HEK293 (cell line): ENCODE data around the gene ZNF768.

Experiments used
- GFI1B ChIP-seq: fragments of 450-650 bp; formaldehyde crosslinking; IDR thresholded peaks from 2 replicates; pipeline ENCODE4 v1.5.1; 2016; ENCODE audit warnings: missing biosample characterization, missing genetic modification characterization
- HOXC10 ChIP-seq: sonication (generic); formaldehyde crosslinking; IDR thresholded peaks from 2 replicates; pipeline ENCODE4 v1.8.1; 2023; ENCODE audit warnings: mild to moderate bottlenecking, missing genetic modification reagents
- KLF17 ChIP-seq: fragments of 450-650 bp; formaldehyde crosslinking; IDR thresholded peaks from 2 replicates; pipeline ENCODE4 v1.5.1; 2016; ENCODE audit warnings: missing biosample characterization, missing genetic modification characterization
- MZF1 ChIP-seq: fragments of 450-650 bp; formaldehyde crosslinking; IDR thresholded peaks from 2 replicates; pipeline ENCODE4 v1.5.1; 2017; ENCODE audit warnings: missing biosample characterization, missing genetic modification characterization, borderline replicate concordance
- OSR2 ChIP-seq: fragments of 450-650 bp; formaldehyde crosslinking; IDR thresholded peaks from 2 replicates; pipeline ENCODE4 v1.5.1; 2016; ENCODE audit warnings: missing biosample characterization, missing genetic modification characterization
- PBX3 ChIP-seq: sonication (generic); formaldehyde crosslinking; IDR thresholded peaks from 2 replicates; pipeline ENCODE4 v1.8.1; 2022; ENCODE audit warnings: mild to moderate bottlenecking, moderate library complexity, missing genetic modification reagents
- REST ChIP-seq: fragments of 450-650 bp; formaldehyde crosslinking; IDR thresholded peaks from 2 replicates; pipeline ENCODE4 v1.5.1; 2016; ENCODE audit warnings: missing biosample characterization, missing genetic modification characterization
- SCRT2 ChIP-seq: fragments of 450-650 bp; formaldehyde crosslinking; IDR thresholded peaks from 2 replicates; pipeline ENCODE4 v1.5.1; 2016; ENCODE audit warnings: missing biosample characterization, missing genetic modification characterization
- SETDB1 ChIP-seq: IDR thresholded peaks from one replicate; pipeline ENCODE4 v1.6.1; 2017; ENCODE audit warnings: mild to moderate bottlenecking, low read length, moderate library complexity, mixed read lengths; ENCODE audit not compliant: insufficient read length
- ZBTB10 ChIP-seq: fragments of 450-650 bp; formaldehyde crosslinking; IDR thresholded peaks from 2 replicates; pipeline ENCODE4 v1.5.1; 2016; ENCODE audit warnings: missing biosample characterization, missing genetic modification characterization
- ZBTB44 ChIP-seq: fragments of 450-650 bp; IDR thresholded peaks from 2 replicates; pipeline ENCODE4 v1.5.1; 2018; ENCODE audit warnings: missing biosample characterization, mild to moderate bottlenecking, missing genetic modification characterization
- ZBTB48 ChIP-seq: fragments of 450-650 bp; formaldehyde crosslinking; IDR thresholded peaks from 2 replicates; pipeline ENCODE4 v1.5.1; 2016; ENCODE audit warnings: missing biosample characterization, missing genetic modification characterization
- ZBTB7A ChIP-seq: fragments of 450-650 bp; formaldehyde crosslinking; IDR thresholded peaks from 2 replicates; pipeline ENCODE4 v1.5.1; 2016; ENCODE audit warnings: low read depth, missing biosample characterization, missing genetic modification characterization
- ZIC2 ChIP-seq: fragments of 450-650 bp; formaldehyde crosslinking; IDR thresholded peaks from 2 replicates; pipeline ENCODE4 v1.5.1; 2016; ENCODE audit warnings: missing biosample characterization, missing genetic modification characterization
- ZNF138 ChIP-seq: fragments of 450-650 bp; formaldehyde crosslinking; IDR thresholded peaks from 2 replicates; pipeline ENCODE4 v1.5.1; 2016; ENCODE audit warnings: missing biosample characterization, missing genetic modification characterization, borderline replicate concordance
- ZNF155 ChIP-seq: fragments of 450-650 bp; formaldehyde crosslinking; IDR thresholded peaks from 2 replicates; pipeline ENCODE4 v1.5.1; 2016; ENCODE audit warnings: missing biosample characterization, missing genetic modification characterization
- ZNF211 ChIP-seq: fragments of 450-650 bp; formaldehyde crosslinking; IDR thresholded peaks from 2 replicates; pipeline ENCODE4 v1.5.1; 2016; ENCODE audit warnings: low read depth, missing biosample characterization, missing genetic modification characterization
- ZNF214 ChIP-seq: fragments of 450-650 bp; formaldehyde crosslinking; IDR thresholded peaks from 2 replicates; pipeline ENCODE4 v1.5.1; 2017; ENCODE audit warnings: missing biosample characterization, mild to moderate bottlenecking, missing genetic modification characterization, borderline replicate concordance
- ZNF26 ChIP-seq: fragments of 450-650 bp; formaldehyde crosslinking; IDR thresholded peaks from 2 replicates; pipeline ENCODE4 v1.5.1; 2016; ENCODE audit warnings: missing biosample characterization, missing genetic modification characterization
- ZNF324 ChIP-seq: fragments of 450-650 bp; formaldehyde crosslinking; IDR thresholded peaks from 2 replicates; pipeline ENCODE4 v1.5.1; 2016; ENCODE audit warnings: missing biosample characterization, missing genetic modification characterization
- ZNF473 ChIP-seq: fragments of 450-650 bp; formaldehyde crosslinking; IDR thresholded peaks from 2 replicates; pipeline ENCODE4 v1.5.1; 2017; ENCODE audit warnings: missing biosample characterization, missing genetic modification characterization
- ZNF514 ChIP-seq: fragments of 450-650 bp; formaldehyde crosslinking; IDR thresholded peaks from 2 replicates; pipeline ENCODE4 v1.5.1; 2016; ENCODE audit warnings: missing biosample characterization, missing genetic modification characterization
- ZNF530 ChIP-seq: fragments of 450-650 bp; formaldehyde crosslinking; IDR thresholded peaks from 2 replicates; pipeline ENCODE4 v1.5.1; 2016; ENCODE audit warnings: low read depth, missing biosample characterization, missing genetic modification characterization
- ZNF580 ChIP-seq: fragments of 450-650 bp; formaldehyde crosslinking; IDR thresholded peaks from 2 replicates; pipeline ENCODE4 v1.5.1; 2016; ENCODE audit warnings: missing biosample characterization, missing genetic modification characterization
- ZNF610 ChIP-seq: fragments of 450-650 bp; formaldehyde crosslinking; IDR thresholded peaks from 2 replicates; pipeline ENCODE4 v1.5.1; 2016; ENCODE audit warnings: missing biosample characterization, missing genetic modification characterization, borderline replicate concordance
- ZNF623 ChIP-seq: fragments of 450-650 bp; formaldehyde crosslinking; IDR thresholded peaks from 2 replicates; pipeline ENCODE4 v1.5.1; 2016; ENCODE audit warnings: missing biosample characterization, missing genetic modification characterization
- ZNF654 ChIP-seq: fragments of 450-650 bp; formaldehyde crosslinking; IDR thresholded peaks from 2 replicates; pipeline ENCODE4 v1.5.1; 2016; ENCODE audit warnings: low read depth, missing biosample characterization, missing genetic modification characterization
- ZSCAN23 ChIP-seq: fragments of 450-650 bp; formaldehyde crosslinking; IDR thresholded peaks from 2 replicates; pipeline ENCODE4 v1.5.1; 2016; ENCODE audit warnings: missing biosample characterization, missing genetic modification characterization

Gene ZNF768

GRCh38 chr16:30534368-30535105 lies 8.2 kb upstream of the ZNF768 start, which contains the start of gene ZNF747 (continued):
- no peak for TF ChIP-seq ZNF138 (tag by site-specific recombination)
- TF ChIP-seq ZNF155 (tag by site-specific recombination), result no peak
- no peak for TF ChIP-seq ZNF514 (tag by site-specific recombination)
- peak; percentile 32; the same call in 1 of the 2 replicates for TF ChIP-seq SCRT2 (tag by site-specific recombination)
- no peak for TF ChIP-seq ZNF26 (tag by site-specific recombination)
- peak; percentile 91 for TF ChIP-seq ZBTB7A
- no peak for TF ChIP-seq ZNF211 (tag by site-specific recombination)
- TF ChIP-seq ZNF473 (tag by site-specific recombination), result no peak
- TF ChIP-seq ZNF580 (tag by site-specific recombination), result peak; percentile 94
- peak; percentile 58; the same call in 1 of the 2 replicates for TF ChIP-seq REST
- TF ChIP-seq MZF1, result peak; percentile 58; the same call in 1 of the 2 replicates
- TF ChIP-seq ZNF214 (tag by site-specific recombination), result no peak
- TF ChIP-seq ZBTB48, result peak; percentile 56
- TF ChIP-seq OSR2, result no peak
- TF ChIP-seq PBX3, result peak; percentile 42; the same call in 1 of the 2 replicates
- no peak for TF ChIP-seq ZNF530 (tag by site-specific recombination)
- TF ChIP-seq ZNF623 (tag by site-specific recombination), result no peak; the same call in 1 of the 2 replicates
- TF ChIP-seq ZNF324 (tag by site-specific recombination), result peak; percentile 65; the same call in 1 of the 2 replicates
- peak; percentile 83 for TF ChIP-seq ZIC2 (tag by site-specific recombination)
- peak; percentile 86 for TF ChIP-seq KLF17 (tag by site-specific recombination)
- TF ChIP-seq ZNF610 (tag by site-specific recombination), result peak; percentile 82; the same call in 1 of the 2 replicates
- no peak for TF ChIP-seq ZSCAN23
- TF ChIP-seq GFI1B (tag by site-specific recombination), result no peak
- TF ChIP-seq SETDB1, result no peak
- TF ChIP-seq ZNF654 (tag by site-specific recombination), result no peak
- TF ChIP-seq ZBTB44 (tag by site-specific recombination), result peak; percentile 45; the same call in 1 of the 2 replicates
- no peak; the same call in 1 of the 2 replicates for TF ChIP-seq HOXC10
- no peak for TF ChIP-seq ZBTB10 (tag by site-specific recombination)
